Measurements from ENCODE around the gene LIX1. TPM values are rescaled to one million over a fixed set of nuclear protein-coding genes. Genes with fewer than 3 reads are reported as not detected.

LIX1 gene
- total and polyA plus RNA-seq, 2 of the 8 experiments (the other 6 are each of a cell fraction or from before 2014, with no cell fraction given), result 0.26 to 0.45 TPM

GRCh38 chr5:97143704-97144103 lies 1.3 kb upstream of the LIX1 start (continued):
- TF ChIP-seq, protein P1, sequence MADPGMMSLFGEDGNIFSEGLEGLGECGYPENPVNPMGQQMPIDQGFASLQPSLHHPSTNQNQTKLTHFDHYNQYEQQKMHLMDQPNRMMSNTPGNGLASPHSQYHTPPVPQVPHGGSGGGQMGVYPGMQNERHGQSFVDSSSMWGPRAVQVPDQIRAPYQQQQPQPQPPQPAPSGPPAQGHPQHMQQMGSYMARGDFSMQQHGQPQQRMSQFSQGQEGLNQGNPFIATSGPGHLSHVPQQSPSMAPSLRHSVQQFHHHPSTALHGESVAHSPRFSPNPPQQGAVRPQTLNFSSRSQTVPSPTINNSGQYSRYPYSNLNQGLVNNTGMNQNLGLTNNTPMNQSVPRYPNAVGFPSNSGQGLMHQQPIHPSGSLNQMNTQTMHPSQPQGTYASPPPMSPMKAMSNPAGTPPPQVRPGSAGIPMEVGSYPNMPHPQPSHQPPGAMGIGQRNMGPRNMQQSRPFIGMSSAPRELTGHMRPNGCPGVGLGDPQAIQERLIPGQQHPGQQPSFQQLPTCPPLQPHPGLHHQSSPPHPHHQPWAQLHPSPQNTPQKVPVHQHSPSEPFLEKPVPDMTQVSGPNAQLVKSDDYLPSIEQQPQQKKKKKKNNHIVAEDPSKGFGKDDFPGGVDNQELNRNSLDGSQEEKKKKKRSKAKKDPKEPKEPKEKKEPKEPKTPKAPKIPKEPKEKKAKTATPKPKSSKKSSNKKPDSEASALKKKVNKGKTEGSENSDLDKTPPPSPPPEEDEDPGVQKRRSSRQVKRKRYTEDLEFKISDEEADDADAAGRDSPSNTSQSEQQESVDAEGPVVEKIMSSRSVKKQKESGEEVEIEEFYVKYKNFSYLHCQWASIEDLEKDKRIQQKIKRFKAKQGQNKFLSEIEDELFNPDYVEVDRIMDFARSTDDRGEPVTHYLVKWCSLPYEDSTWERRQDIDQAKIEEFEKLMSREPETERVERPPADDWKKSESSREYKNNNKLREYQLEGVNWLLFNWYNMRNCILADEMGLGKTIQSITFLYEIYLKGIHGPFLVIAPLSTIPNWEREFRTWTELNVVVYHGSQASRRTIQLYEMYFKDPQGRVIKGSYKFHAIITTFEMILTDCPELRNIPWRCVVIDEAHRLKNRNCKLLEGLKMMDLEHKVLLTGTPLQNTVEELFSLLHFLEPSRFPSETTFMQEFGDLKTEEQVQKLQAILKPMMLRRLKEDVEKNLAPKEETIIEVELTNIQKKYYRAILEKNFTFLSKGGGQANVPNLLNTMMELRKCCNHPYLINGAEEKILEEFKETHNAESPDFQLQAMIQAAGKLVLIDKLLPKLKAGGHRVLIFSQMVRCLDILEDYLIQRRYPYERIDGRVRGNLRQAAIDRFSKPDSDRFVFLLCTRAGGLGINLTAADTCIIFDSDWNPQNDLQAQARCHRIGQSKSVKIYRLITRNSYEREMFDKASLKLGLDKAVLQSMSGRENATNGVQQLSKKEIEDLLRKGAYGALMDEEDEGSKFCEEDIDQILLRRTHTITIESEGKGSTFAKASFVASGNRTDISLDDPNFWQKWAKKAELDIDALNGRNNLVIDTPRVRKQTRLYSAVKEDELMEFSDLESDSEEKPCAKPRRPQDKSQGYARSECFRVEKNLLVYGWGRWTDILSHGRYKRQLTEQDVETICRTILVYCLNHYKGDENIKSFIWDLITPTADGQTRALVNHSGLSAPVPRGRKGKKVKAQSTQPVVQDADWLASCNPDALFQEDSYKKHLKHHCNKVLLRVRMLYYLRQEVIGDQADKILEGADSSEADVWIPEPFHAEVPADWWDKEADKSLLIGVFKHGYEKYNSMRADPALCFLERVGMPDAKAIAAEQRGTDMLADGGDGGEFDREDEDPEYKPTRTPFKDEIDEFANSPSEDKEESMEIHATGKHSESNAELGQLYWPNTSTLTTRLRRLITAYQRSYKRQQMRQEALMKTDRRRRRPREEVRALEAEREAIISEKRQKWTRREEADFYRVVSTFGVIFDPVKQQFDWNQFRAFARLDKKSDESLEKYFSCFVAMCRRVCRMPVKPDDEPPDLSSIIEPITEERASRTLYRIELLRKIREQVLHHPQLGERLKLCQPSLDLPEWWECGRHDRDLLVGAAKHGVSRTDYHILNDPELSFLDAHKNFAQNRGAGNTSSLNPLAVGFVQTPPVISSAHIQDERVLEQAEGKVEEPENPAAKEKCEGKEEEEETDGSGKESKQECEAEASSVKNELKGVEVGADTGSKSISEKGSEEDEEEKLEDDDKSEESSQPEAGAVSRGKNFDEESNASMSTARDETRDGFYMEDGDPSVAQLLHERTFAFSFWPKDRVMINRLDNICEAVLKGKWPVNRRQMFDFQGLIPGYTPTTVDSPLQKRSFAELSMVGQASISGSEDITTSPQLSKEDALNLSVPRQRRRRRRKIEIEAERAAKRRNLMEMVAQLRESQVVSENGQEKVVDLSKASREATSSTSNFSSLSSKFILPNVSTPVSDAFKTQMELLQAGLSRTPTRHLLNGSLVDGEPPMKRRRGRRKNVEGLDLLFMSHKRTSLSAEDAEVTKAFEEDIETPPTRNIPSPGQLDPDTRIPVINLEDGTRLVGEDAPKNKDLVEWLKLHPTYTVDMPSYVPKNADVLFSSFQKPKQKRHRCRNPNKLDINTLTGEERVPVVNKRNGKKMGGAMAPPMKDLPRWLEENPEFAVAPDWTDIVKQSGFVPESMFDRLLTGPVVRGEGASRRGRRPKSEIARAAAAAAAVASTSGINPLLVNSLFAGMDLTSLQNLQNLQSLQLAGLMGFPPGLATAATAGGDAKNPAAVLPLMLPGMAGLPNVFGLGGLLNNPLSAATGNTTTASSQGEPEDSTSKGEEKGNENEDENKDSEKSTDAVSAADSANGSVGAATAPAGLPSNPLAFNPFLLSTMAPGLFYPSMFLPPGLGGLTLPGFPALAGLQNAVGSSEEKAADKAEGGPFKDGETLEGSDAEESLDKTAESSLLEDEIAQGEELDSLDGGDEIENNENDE (IDR thresholded peaks at IDR 0.05; ENCODE audit: insufficient replicate concordance, low read length), result no peak
- TF ChIP-seq, protein P2, sequence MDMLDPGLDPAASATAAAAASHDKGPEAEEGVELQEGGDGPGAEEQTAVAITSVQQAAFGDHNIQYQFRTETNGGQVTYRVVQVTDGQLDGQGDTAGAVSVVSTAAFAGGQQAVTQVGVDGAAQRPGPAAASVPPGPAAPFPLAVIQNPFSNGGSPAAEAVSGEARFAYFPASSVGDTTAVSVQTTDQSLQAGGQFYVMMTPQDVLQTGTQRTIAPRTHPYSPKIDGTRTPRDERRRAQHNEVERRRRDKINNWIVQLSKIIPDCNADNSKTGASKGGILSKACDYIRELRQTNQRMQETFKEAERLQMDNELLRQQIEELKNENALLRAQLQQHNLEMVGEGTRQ (IDR thresholded peaks at IDR 0.05; ENCODE audit: low read length), result no peak
- no peak for TF ChIP-seq HDAC2 (IDR thresholded peaks at IDR 0.05; ENCODE audit: borderline replicate concordance in 1 of 2, low read depth in 2 of 2, low read length in 2 of 2)
